K562 (cell line): Measurements from ENCODE around the gene SDC3. TPM values are rescaled to one million over a fixed set of nuclear protein-coding genes. Genes with fewer than 3 reads are reported as not detected.
A peak's percentile ranks its signal among the peaks of the same experiment; 100 is the strongest.

Experiments used
- ATF2 ChIP-seq: sonication (generic); formaldehyde crosslinking; IDR thresholded peaks from 2 replicates; pipeline ENCODE4 v1.8.1; 2022; ENCODE audit warnings: missing genetic modification reagents
- BCL6 ChIP-seq: fragments of 250-450 bp; sonication (Bioruptor Pico); IDR thresholded peaks from 2 replicates; pipeline ENCODE4 v1.4.0; 2020
- BCOR ChIP-seq: fragments of 450-650 bp; IDR thresholded peaks from 2 replicates; pipeline ENCODE4 v1.6.1; 2016
- CHCHD3 ChIP-seq: fragments of 250-450 bp; sonication (Bioruptor Pico); IDR thresholded peaks from 2 replicates; pipeline ENCODE4 v2.1.2; 2022; ENCODE audit warnings: mild to moderate bottlenecking
- CXXC5 ChIP-seq: fragments of 250-450 bp; sonication (Bioruptor Pico); IDR thresholded peaks from 2 replicates; pipeline ENCODE4 v1.8.0; 2022; ENCODE audit warnings: inconsistent platforms, mild to moderate bottlenecking, moderate library complexity
- DDX20 ChIP-seq: fragments of 450-650 bp; IDR thresholded peaks from 2 replicates; pipeline ENCODE4 v1.6.1; 2016; ENCODE audit warnings: missing genetic modification characterization, low read depth, mild to moderate bottlenecking, missing compliant biosample characterization, moderate library complexity
- DPF2 ChIP-seq: fragments of 450-650 bp; IDR thresholded peaks from 2 replicates; pipeline ENCODE4 v1.6.1; 2016
- E2F4 ChIP-seq: sonication (generic); formaldehyde crosslinking; IDR thresholded peaks from 2 replicates; pipeline ENCODE4 v1.8.0; 2022; ENCODE audit warnings: mild to moderate bottlenecking, low read depth, missing genetic modification reagents
- EHMT2 ChIP-seq: fragments of 450-650 bp; IDR thresholded peaks from 2 replicates; pipeline ENCODE4 v1.6.1; 2018; ENCODE audit warnings: antibody characterized with exemption
- KDM2B ChIP-seq: fragments of 250-450 bp; sonication (Bioruptor Pico); IDR thresholded peaks from 2 replicates; pipeline ENCODE4 v1.8.0; 2021; ENCODE audit warnings: mild to moderate bottlenecking, moderate library complexity
- NR2C2 ChIP-seq, 2 experiments: fragments of 200-800 bp in 1 of 2; sonication (Bioruptor generic) in 1 of 2; sonication (generic) in 1 of 2; formaldehyde crosslinking in 1 of 2; IDR thresholded peaks; 2 replicates each; pipeline versions ENCODE4 v1.6.1 to v1.8.0; 2016 to 2022; ENCODE audit warnings: mild to moderate bottlenecking in 1 of 2, missing compliant biosample characterization in 1 of 2, missing genetic modification characterization in 1 of 2, missing genetic modification reagents in 1 of 2
- PPARD ChIP-seq: fragments of 250-450 bp; sonication (Bioruptor Pico); IDR thresholded peaks from 2 replicates; pipeline ENCODE4 v1.8.0; 2022; ENCODE audit warnings: inconsistent platforms, mild to moderate bottlenecking, moderate library complexity
- PREB ChIP-seq: sonication (generic); formaldehyde crosslinking; IDR thresholded peaks from 2 replicates; pipeline ENCODE4 v1.8.1; 2023; ENCODE audit warnings: mild to moderate bottlenecking, missing genetic modification reagents
- RREB1 ChIP-seq: fragments of 250-450 bp; sonication (Bioruptor Pico); IDR thresholded peaks from 2 replicates; pipeline ENCODE4 v1.4.0; 2020
- STAT5A ChIP-seq: IDR thresholded peaks from 2 replicates; pipeline ENCODE4 v1.6.1; 2012; ENCODE audit warnings: low read length, inconsistent platforms, borderline replicate concordance
- VEZF1 ChIP-seq: fragments of 200-800 bp; sonication (Bioruptor generic); IDR thresholded peaks from 2 replicates; pipeline ENCODE4 v1.6.1; 2017; ENCODE audit warnings: missing genetic modification characterization, missing compliant biosample characterization
- ZNF175 ChIP-seq: fragments of 200-800 bp; sonication (Bioruptor generic); IDR thresholded peaks from 2 replicates; pipeline ENCODE4 v1.6.1; 2016; ENCODE audit warnings: low read depth, mild to moderate bottlenecking, missing genetic modification characterization, missing compliant biosample characterization
- ZNF699 ChIP-seq: fragments of 250-450 bp; sonication (Bioruptor Pico); IDR thresholded peaks from 2 replicates; pipeline ENCODE4 v1.8.0; 2021; ENCODE audit warnings: mild to moderate bottlenecking, moderate library complexity; ENCODE audit not compliant: insufficient replicate concordance
- ZNF778 ChIP-seq: fragments of 450-650 bp; formaldehyde crosslinking; IDR thresholded peaks from 2 replicates; pipeline ENCODE4 v1.4.0; 2020; ENCODE audit warnings: mild to moderate bottlenecking, moderate library complexity
- polyA plus RNA-seq, 8 experiments: library from polyadenylated mRNA; depleted of rRNA in 4 of 8; stranded (reverse) in 5 of 8; unstranded in 3 of 8; fragments of >200 nt; fragmentation: Nextera tagmentation in 2 of 8; fragmentation: Illumina TruSeq in 1 of 8; extraction: Ambion mirVana in 2 of 8; extraction: Trizol in 1 of 8; gene quantifications; 2 replicates each; pipeline versions ENCODE4 v1.2.1 to v1.2.3, GENCODE V29; 2011 to 2014; ENCODE audit warnings: inconsistent platforms in 1 of 8, missing spikeins in 1 of 8
- total RNA-seq, 7 experiments: library from RNA; depleted of rRNA in 6 of 7; stranded (reverse); fragments of >200 nt in 6 of 7; fragmentation: Illumina TruSeq in 2 of 7; extraction: Trizol in 2 of 7; gene quantifications; 2 replicates each; pipeline versions ENCODE4 v1.2.1 to v1.2.3, GENCODE V29; 2011 to 2021; ENCODE audit warnings: low replicate concordance in 1 of 7

SDC3 gene
- total and polyA plus RNA-seq, 9 of the 15 experiments (the other 6 are each of a cell fraction or from before 2014, with no cell fraction given) = 0.38 to 44.1 (median 12.1) TPM

GRCh38 chr1:30867537-30867936 is 41.0 kb downstream of the SDC3 start (continued):
- TF ChIP-seq E2F4 (CRISPR knock-in tag) (no peak), DPF2 (no peak), CHCHD3 (CRISPR knock-in tag) (no peak), EHMT2 (no peak), ATF2 (no peak), STAT5A (no peak), PREB (CRISPR knock-in tag) (no peak), RREB1 (CRISPR knock-in tag) (no peak), ZNF175 (no peak), NR2C2 (CRISPR knock-in tag; IDR thresholded peaks at IDR 0.05) (0 out of 2 replicates have a peak, but pooled peaks have one; percentile 30), NR2C2 (tag; IDR thresholded peaks at IDR 0.05) (no peak), KDM2B (CRISPR knock-in tag) (no peak), ZNF778 (CRISPR knock-in tag) (no peak), PPARD (CRISPR knock-in tag) (no peak), BCOR (peak; percentile 94), CXXC5 (no peak), DDX20 (tag) (no peak), BCL6 (CRISPR knock-in tag) (no peak), ZNF699 (CRISPR knock-in tag) (no peak), VEZF1 (peak; percentile 75; the same call in 1 of the 2 replicates)
